Measurements from ENCODE around the gene ABCG1. TPM values are rescaled to one million over a fixed set of nuclear protein-coding genes. Genes with fewer than 3 reads are reported as not detected.
"Not testable (repeated sequence)": the region's sequence is repeated elsewhere in the genome, so short reads cannot be mapped to it uniquely, and the experiment has no call there.

Gene ABCG1
- total RNA-seq, 2 experiments from 2014 or later = 16.7 to 17.3 TPM

- Histone ChIP-seq H2AFZ (ENCODE audit: low read length) (no peak overlapping the region), H3K9me3 (ENCODE audit: low read length) (peaks cover 23% of the 10 kb centered on the region; the same call in 1 of the 2 replicates), H3K9me2 (ENCODE audit: insufficient read depth, low read length) (no peaks in the 10 kb centered on the region), H3K36me3 (ENCODE audit: insufficient read depth, low read length) (no peaks in the 10 kb centered on the region), H3K4me1 (ENCODE audit: insufficient read depth, low read length, poor library complexity, severe bottlenecking) (peaks cover 1% of the 10 kb centered on the region), H3K4me3 (ENCODE audit: low read depth, low read length, poor library complexity, severe bottlenecking) (no peak overlapping the region), H3K27ac (ENCODE audit: low read depth, low read length, poor library complexity, severe bottlenecking) (no peak overlapping the region), H3K79me2 (ENCODE audit: insufficient read depth, low read depth, low read length) (no peaks in the 10 kb centered on the region), H4K20me1 (ENCODE audit: insufficient read depth, low read length) (no peaks in the 10 kb centered on the region), H3K4me2 (ENCODE audit: low read length) (no peak overlapping the region)
- DNase-seq (ENCODE audit: low spot score) = no peak
- TF ChIP-seq CTCF (conservative IDR thresholded peaks at IDR 0.05; ENCODE audit: low read length) (no peak), EZH2phosphoT487 (IDR thresholded peaks at IDR 0.05; ENCODE audit: borderline replicate concordance, low read depth, low read length) (no peak)
- BruUV-seq (replicated peaks) = no TSS peak
- intact Hi-C loops (cut with micrococcal nuclease; ENCODE audit: unreplicated experiment) = no loop called here
- CTCF ChIA-PET (ENCODE audit: unreplicated experiment) = no interaction called here
- POLR2A ChIA-PET = no interaction called here
Observed at GRCh38 chr21:42179316-42179715, 39.6 kb upstream of the ABCG1 start.

GRCh38 chr21:42180001-42180400 is 38.9 kb upstream of the ABCG1 start:
- CTCF ChIA-PET (ENCODE audit: unreplicated experiment); POLR2A ChIA-PET: not testable (repeated sequence)

GRCh38 chr21:42182713-42183371 is 36.1 kb upstream of the ABCG1 start:
- DNase-seq (ENCODE audit: low spot score) = no peak
- CTCF ChIA-PET (ENCODE audit: unreplicated experiment) = interaction anchor here (0.6 to 1.2 kb wide), 3 partner anchors 10 to 76 kb away, joined by 3 to 4 read pairs (median 3); no protein-coding TSS in a partner anchor

More at GRCh38 chr21:42180001-42180400, 38.9 kb upstream of the ABCG1 start:
- peaks cover 25% of the 10 kb centered on the region; the same call in 1 of the 2 replicates for H3K9me3 ChIP-seq (ENCODE audit: low read length)
- H3K36me3 ChIP-seq (ENCODE audit: insufficient read depth, low read length); H3K4me3 ChIP-seq (ENCODE audit: low read depth, low read length, poor library complexity, severe bottlenecking); H4K20me1 ChIP-seq (ENCODE audit: insufficient read depth, low read length); intact Hi-C loops (cut with micrococcal nuclease; ENCODE audit: unreplicated experiment); H3K79me2 ChIP-seq (ENCODE audit: insufficient read depth, low read depth, low read length); H3K4me2 ChIP-seq (ENCODE audit: low read length); H3K4me1 ChIP-seq (ENCODE audit: insufficient read depth, low read length, poor library complexity, severe bottlenecking); H3K9me2 ChIP-seq (ENCODE audit: insufficient read depth, low read length); BruUV-seq (replicated peaks); H3K27ac ChIP-seq (ENCODE audit: low read depth, low read length, poor library complexity, severe bottlenecking); DNase-seq (ENCODE audit: low spot score); H2AFZ ChIP-seq (ENCODE audit: low read length): not testable (repeated sequence)

More at GRCh38 chr21:42182713-42183371, 36.1 kb upstream of the ABCG1 start:
- TF ChIP-seq CTCF (conservative IDR thresholded peaks at IDR 0.05; ENCODE audit: low read length) (no peak), EZH2phosphoT487 (IDR thresholded peaks at IDR 0.05; ENCODE audit: borderline replicate concordance, low read depth, low read length) (no peak)
- no TSS peak for BruUV-seq (replicated peaks)
- POLR2A ChIA-PET = interaction anchor here (1.5 kb wide), 1 partner anchor 16 kb away, joined by 3 read pairs; no protein-coding TSS in a partner anchor
- no peak overlapping the region for H3K4me3 ChIP-seq (ENCODE audit: low read depth, low read length, poor library complexity, severe bottlenecking)
- no peaks in the 10 kb centered on the region for H3K9me2 ChIP-seq (ENCODE audit: insufficient read depth, low read length)
- H3K27ac ChIP-seq (ENCODE audit: low read depth, low read length, poor library complexity, severe bottlenecking) = no peak overlapping the region
- no peaks in the 10 kb centered on the region for H3K79me2 ChIP-seq (ENCODE audit: insufficient read depth, low read depth, low read length)
- H3K9me3 ChIP-seq (ENCODE audit: low read length) = peaks cover 43% of the 10 kb centered on the region; the same call in 1 of the 2 replicates
- H4K20me1 ChIP-seq (ENCODE audit: insufficient read depth, low read length) = no peaks in the 10 kb centered on the region
- intact Hi-C loops (cut with micrococcal nuclease; ENCODE audit: unreplicated experiment) = no loop called here
- peaks cover 15% of the 10 kb centered on the region for H3K4me1 ChIP-seq (ENCODE audit: insufficient read depth, low read length, poor library complexity, severe bottlenecking)
- H3K36me3 ChIP-seq (ENCODE audit: insufficient read depth, low read length) = peaks cover 14% of the 10 kb centered on the region; the same call in 1 of the 2 replicates
- H2AFZ ChIP-seq (ENCODE audit: low read length) = no peak overlapping the region
- no peak overlapping the region for H3K4me2 ChIP-seq (ENCODE audit: low read length)
